Femur (tissue), 1 donor: ENCODE data around the gene LOC101059915.
"Not testable (repeated sequence)": the region's sequence is repeated elsewhere in the genome, so short reads cannot be mapped to it uniquely, and the experiment has no call there.

Experiments used
- DNase-seq: peaks from one replicate; pipeline ENCODE4 v3.0.0-alpha.2; 2017

The LOC101059915 gene

GRCh38 chrX:71676068-71676795 lies 8.9 kb downstream of the LOC101059915 start:
- not testable (repeated sequence) for DNase-seq

GRCh38 chrX:71677195-71677594 lies 9.8 kb downstream of the LOC101059915 start:
- not testable (repeated sequence) for DNase-seq

- DNase-seq = no peak
Measured at GRCh38 chrX:71679575-71680207, 12.3 kb downstream of the LOC101059915 start.

- not testable (repeated sequence) for DNase-seq
Measured at GRCh38 chrX:71696641-71697465, 29.5 kb downstream of the LOC101059915 start.

- not testable (repeated sequence) for DNase-seq
Measured at GRCh38 chrX:71697466-71698298, 30.3 kb downstream of the LOC101059915 start.

GRCh38 chrX:71698299-71699022 lies 31.1 kb downstream of the LOC101059915 start:
- DNase-seq = not testable (repeated sequence)

- DNase-seq = not testable (repeated sequence)
Measured at GRCh38 chrX:71699023-71699344, 31.6 kb downstream of the LOC101059915 start.

- not testable (repeated sequence) for DNase-seq
Measured at GRCh38 chrX:71702853-71703252, 35.5 kb downstream of the LOC101059915 start.

- not testable (repeated sequence) for DNase-seq
Measured at GRCh38 chrX:71714064-71714463, 46.7 kb downstream of the LOC101059915 start.

- not testable (repeated sequence) for DNase-seq
Measured at GRCh38 chrX:71715551-71715950, 48.2 kb downstream of the LOC101059915 start.

GRCh38 chrX:71716323-71716722 lies 49.0 kb downstream of the LOC101059915 start:
- not testable (repeated sequence) for DNase-seq

GRCh38 chrX:71718185-71718584 lies 50.8 kb downstream of the LOC101059915 start, which contains the start of gene CXorf49:
Gene CXorf49 (minus strand): TSS chrX:71718285. CDS start chrX:71718151, 134 bp downstream.
- DNase-seq = not testable (repeated sequence)

- DNase-seq = not testable (repeated sequence)
Measured at GRCh38 chrX:71719195-71719594, 51.8 kb downstream of the LOC101059915 start.

- not testable (repeated sequence) for DNase-seq
Measured at GRCh38 chrX:71720289-71720886, 53.0 kb downstream of the LOC101059915 start.
